Thymus (tissue), 11 donors: ENCODE results near the gene GPR158. TPM values are rescaled to one million over a fixed set of nuclear protein-coding genes. Genes with fewer than 3 reads are reported as not detected.

ENCODE experiments used
- DNase-seq, 9 donors: peaks; one replicate each; pipeline ENCODE4 v3.0.0-alpha.2; 2013; ENCODE audit warnings: low spot score in 9 of 9, low read depth in 6 of 9, missing footprints in 1 of 9
- H3K27ac ChIP-seq, 2 donors: one replicate each; pipeline ENCODE4 v1.5.1; 2013; ENCODE audit warnings: control low read depth in 1 of 2, low read depth in 1 of 2, low read length in 1 of 2, mild to moderate bottlenecking in 1 of 2, moderate library complexity in 1 of 2
- H3K27me3 ChIP-seq, 2 donors: one replicate each; pipeline ENCODE4 v1.5.1; 2013; ENCODE audit warnings: low read length in 1 of 2; ENCODE audit not compliant: control insufficient read depth in 2 of 2, insufficient read depth in 1 of 2
- H3K36me3 ChIP-seq, 2 donors: one replicate each; pipeline ENCODE4 v1.5.1; 2013; ENCODE audit warnings: low read length in 1 of 2, mild to moderate bottlenecking in 1 of 2, moderate library complexity in 1 of 2; ENCODE audit not compliant: control insufficient read depth in 2 of 2, insufficient read depth in 2 of 2
- H3K4me1 ChIP-seq, 2 donors: one replicate each; pipeline ENCODE4 v1.5.1; 2013; ENCODE audit warnings: low read length in 2 of 2; ENCODE audit not compliant: control insufficient read depth in 2 of 2, insufficient read depth in 2 of 2
- H3K4me3 ChIP-seq, 2 donors: one replicate each; pipeline ENCODE4 v1.5.1; 2013; ENCODE audit warnings: low read length in 2 of 2, control low read depth in 1 of 2, mild to moderate bottlenecking in 1 of 2
- H3K9me3 ChIP-seq, 2 donors: one replicate each; pipeline ENCODE4 v1.5.1; 2013; ENCODE audit warnings: low read length in 1 of 2, mild to moderate bottlenecking in 1 of 2; ENCODE audit not compliant: control insufficient read depth in 2 of 2, insufficient read depth in 1 of 2
- WGBS: extraction: QIAGEN DNeasy Blood & Tissue Kit; methylation state at CpG from one replicate; pipeline ENCODE4 v1.1.7; 2013; 5-methylcytosine and 5-hydroxymethylcytosine counted together
- polyA plus RNA-seq: library from polyadenylated mRNA; stranded (reverse); fragments of 200-250 nt; gene quantifications from one replicate; pipeline ENCODE4 v1.2.3, GENCODE V29; 2013
- total RNA-seq: library from RNA; stranded (reverse); fragments of 120-200 nt; gene quantifications from one replicate; pipeline ENCODE4 v1.2.4, GENCODE V29; 2013
- donor health status: healthy.

Gene GPR158
- total and polyA plus RNA-seq, 2 donors: under 0.01 to 0.02 TPM

- Histone ChIP-seq H3K4me3 (no peak overlapping the region), H3K27me3 (no peaks in the 10 kb centered on the region), H3K4me1 (no peaks in the 10 kb centered on the region), H3K9me3 (no peaks in the 10 kb centered on the region), H3K27ac (no peak overlapping the region), H3K36me3 (no peaks in the 10 kb centered on the region)
- 94% methylated on average over 1 of the region's 1 CpG for WGBS
- DNase-seq: no peak
Measured at GRCh38 chr10:25492040-25492439, 317.2 kb downstream of the GPR158 start.

GRCh38 chr10:25492680-25493079 is 317.9 kb downstream of the GPR158 start:
- Histone ChIP-seq H3K27ac (no peak overlapping the region), H3K4me3 (no peak overlapping the region), H3K4me1 (no peaks in the 10 kb centered on the region), H3K36me3 (no peaks in the 10 kb centered on the region), H3K9me3 (no peaks in the 10 kb centered on the region), H3K27me3 (no peaks in the 10 kb centered on the region)
- DNase-seq: no peak

- 48% methylated on average over 4 of the region's 4 CpGs for WGBS
- DNase-seq: no peak
- H3K27ac ChIP-seq: no peak overlapping the region
Measured at GRCh38 chr10:25493122-25493893, 318.5 kb downstream of the GPR158 start.

GRCh38 chr10:25497246-25497645 is 322.4 kb downstream of the GPR158 start:
- Histone ChIP-seq H3K27ac (no peak overlapping the region), H3K27me3 (no peaks in the 10 kb centered on the region), H3K4me3 (no peak overlapping the region), H3K36me3 (no peaks in the 10 kb centered on the region), H3K4me1 (no peaks in the 10 kb centered on the region), H3K9me3 (no peaks in the 10 kb centered on the region)
- no peak for DNase-seq
- WGBS: 90% methylated on average over 3 of the region's 3 CpGs

More at GRCh38 chr10:25493122-25493893, 318.5 kb downstream of the GPR158 start:
- no peaks in the 10 kb centered on the region for H3K36me3 ChIP-seq
- H3K4me1 ChIP-seq: no peaks in the 10 kb centered on the region
- H3K27me3 ChIP-seq: no peaks in the 10 kb centered on the region
- no peak overlapping the region for H3K4me3 ChIP-seq
- H3K9me3 ChIP-seq: no peaks in the 10 kb centered on the region

GRCh38 chr10:25498645-25499044 is 323.8 kb downstream of the GPR158 start:
- Histone ChIP-seq H3K4me1 (no peaks in the 10 kb centered on the region), H3K9me3 (no peaks in the 10 kb centered on the region), H3K36me3 (no peaks in the 10 kb centered on the region), H3K4me3 (no peak overlapping the region), H3K27me3 (no peaks in the 10 kb centered on the region), H3K27ac (no peak overlapping the region)
- WGBS: 86% methylated on average over 5 of the region's 5 CpGs
- no peak for DNase-seq

GRCh38 chr10:25501912-25502311 is 327.1 kb downstream of the GPR158 start:
- Histone ChIP-seq H3K27ac (no peak overlapping the region), H3K27me3 (no peaks in the 10 kb centered on the region), H3K36me3 (no peaks in the 10 kb centered on the region), H3K9me3 (no peaks in the 10 kb centered on the region), H3K4me3 (no peak overlapping the region), H3K4me1 (no peaks in the 10 kb centered on the region)
- WGBS: 79% methylated on average over 4 of the region's 4 CpGs
- no peak for DNase-seq

GRCh38 chr10:25502453-25502852 is 327.7 kb downstream of the GPR158 start:
- Histone ChIP-seq H3K36me3 (no peaks in the 10 kb centered on the region), H3K27me3 (no peaks in the 10 kb centered on the region), H3K27ac (no peak overlapping the region), H3K4me3 (no peak overlapping the region), H3K9me3 (no peaks in the 10 kb centered on the region), H3K4me1 (no peaks in the 10 kb centered on the region)
- no peak for DNase-seq
- WGBS: 69% methylated on average over 1 of the region's 1 CpG

GRCh38 chr10:25504306-25504705 is 329.5 kb downstream of the GPR158 start:
- WGBS: 93% methylated on average over 3 of the region's 3 CpGs
- Histone ChIP-seq H3K9me3 (no peaks in the 10 kb centered on the region), H3K4me3 (no peak overlapping the region), H3K4me1 (no peaks in the 10 kb centered on the region), H3K27me3 (no peaks in the 10 kb centered on the region), H3K36me3 (no peaks in the 10 kb centered on the region), H3K27ac (no peak overlapping the region)
- DNase-seq: no peak

- no peaks in the 10 kb centered on the region for H3K36me3 ChIP-seq
- H3K4me3 ChIP-seq: no peak overlapping the region
- no peak overlapping the region for H3K27ac ChIP-seq
- DNase-seq: no peak
- no peaks in the 10 kb centered on the region for H3K27me3 ChIP-seq
- H3K4me1 ChIP-seq: no peaks in the 10 kb centered on the region
- no peaks in the 10 kb centered on the region for H3K9me3 ChIP-seq
- WGBS: 94% methylated on average over 3 of the region's 3 CpGs
Measured at GRCh38 chr10:25504838-25505237, 330.0 kb downstream of the GPR158 start.
